Measurements from ENCODE around the gene THEM4. TPM values are rescaled to one million over a fixed set of nuclear protein-coding genes. Genes with fewer than 3 reads are reported as not detected.

The THEM4 gene
- total RNA-seq, 2 experiments from 2014 or later = 7.2 to 21.5 TPM

- no peaks in the 10 kb centered on the region for H3K9me2 ChIP-seq (ENCODE audit: insufficient read depth, low read length)
- H3K4me2 ChIP-seq (ENCODE audit: low read length) = no peak overlapping the region
- H3K79me2 ChIP-seq (ENCODE audit: insufficient read depth, low read depth, low read length) = no peaks in the 10 kb centered on the region
- no peak for DNase-seq (ENCODE audit: low spot score)
- H4K20me1 ChIP-seq (ENCODE audit: insufficient read depth, low read length) = no peaks in the 10 kb centered on the region
- ChIA-PET POLR2A (no interaction called here), CTCF (ENCODE audit: unreplicated experiment) (no interaction called here)
- no TSS peak for BruUV-seq (replicated peaks)
- no peaks in the 10 kb centered on the region for H3K9me3 ChIP-seq (ENCODE audit: low read length)
- no peaks in the 10 kb centered on the region for H3K4me1 ChIP-seq (ENCODE audit: insufficient read depth, low read length, poor library complexity, severe bottlenecking)
- TF ChIP-seq CTCF (conservative IDR thresholded peaks at IDR 0.05; ENCODE audit: low read length) (no peak), EZH2phosphoT487 (IDR thresholded peaks at IDR 0.05; ENCODE audit: borderline replicate concordance, low read depth, low read length) (no peak)
- no peaks in the 10 kb centered on the region for H3K36me3 ChIP-seq (ENCODE audit: insufficient read depth, low read length)
- no peak overlapping the region; the same call in 1 of the 2 replicates for H2AFZ ChIP-seq (ENCODE audit: low read length)
- no peak overlapping the region for H3K27ac ChIP-seq (ENCODE audit: low read depth, low read length, poor library complexity, severe bottlenecking)
- no peak overlapping the region for H3K4me3 ChIP-seq (ENCODE audit: low read depth, low read length, poor library complexity, severe bottlenecking)
- intact Hi-C loops (cut with micrococcal nuclease; ENCODE audit: unreplicated experiment) = no loop called here
Observed at GRCh38 chr1:151945725-151946722, 36.7 kb upstream of the THEM4 start.

GRCh38 chr1:151944857-151945575 is 35.7 kb upstream of the THEM4 start:
- no peaks in the 10 kb centered on the region for H3K9me2 ChIP-seq (ENCODE audit: insufficient read depth, low read length)
- H3K4me2 ChIP-seq (ENCODE audit: low read length) = no peak overlapping the region
- BruUV-seq (replicated peaks) = no TSS peak
- no peak overlapping the region for H3K4me3 ChIP-seq (ENCODE audit: low read depth, low read length, poor library complexity, severe bottlenecking)
- H3K79me2 ChIP-seq (ENCODE audit: insufficient read depth, low read depth, low read length) = no peaks in the 10 kb centered on the region
- no peaks in the 10 kb centered on the region for H3K36me3 ChIP-seq (ENCODE audit: insufficient read depth, low read length)
- no peak for DNase-seq (ENCODE audit: low spot score)
- no peaks in the 10 kb centered on the region for H4K20me1 ChIP-seq (ENCODE audit: insufficient read depth, low read length)
- no peaks in the 10 kb centered on the region for H3K4me1 ChIP-seq (ENCODE audit: insufficient read depth, low read length, poor library complexity, severe bottlenecking)
- no peaks in the 10 kb centered on the region for H3K9me3 ChIP-seq (ENCODE audit: low read length)
- H2AFZ ChIP-seq (ENCODE audit: low read length) = no peak overlapping the region; the same call in 1 of the 2 replicates
- ChIA-PET POLR2A (no interaction called here), CTCF (ENCODE audit: unreplicated experiment) (no interaction called here)
- intact Hi-C loops (cut with micrococcal nuclease; ENCODE audit: unreplicated experiment) = no loop called here
- no peak for TF ChIP-seq CTCF (conservative IDR thresholded peaks at IDR 0.05; ENCODE audit: low read length)
- no peak for TF ChIP-seq EZH2phosphoT487 (IDR thresholded peaks at IDR 0.05; ENCODE audit: borderline replicate concordance, low read depth, low read length)
- no peak overlapping the region for H3K27ac ChIP-seq (ENCODE audit: low read depth, low read length, poor library complexity, severe bottlenecking)
